K562 (cell line): Measurements from ENCODE around the gene CDKN2C. TPM values are rescaled to one million over a fixed set of nuclear protein-coding genes. Genes with fewer than 3 reads are reported as not detected.

Source experiments
- E2F3 ChIP-seq: fragments of 250-450 bp; sonication (Bioruptor Pico); IDR thresholded peaks from 2 replicates; pipeline ENCODE4 v1.4.0; 2020; ENCODE audit warnings: mild to moderate bottlenecking
- E4F1 ChIP-seq: fragments of 250-450 bp; sonication (Bioruptor Pico); IDR thresholded peaks from 2 replicates; pipeline ENCODE4 v1.5.0; 2021; ENCODE audit warnings: mild to moderate bottlenecking, borderline replicate concordance
- GATAD2A ChIP-seq: fragments of 450-650 bp; IDR thresholded peaks from 2 replicates; pipeline ENCODE4 v1.6.1; 2017
- HMG20B ChIP-seq: fragments of 250-450 bp; sonication (Bioruptor Pico); IDR thresholded peaks from 2 replicates; pipeline ENCODE4 v1.5.0; 2021; ENCODE audit warnings: mild to moderate bottlenecking
- JUND ChIP-seq, 2 experiments: IDR thresholded peaks; 2 replicates in 1 of 2; 3 replicates in 1 of 2; pipeline ENCODE4 v1.6.1; 2011; ENCODE audit warnings: borderline replicate concordance in 2 of 2, low read depth in 2 of 2, low read length in 2 of 2, improper control_type of control experiment in 1 of 2, missing biosample characterization in 1 of 2, missing genetic modification characterization in 1 of 2, missing genetic modification reagents in 1 of 2
- SPI1 ChIP-seq: IDR thresholded peaks from 2 replicates; pipeline ENCODE4 v1.6.1; 2011; ENCODE audit warnings: low read depth, low read length, control low read depth, borderline replicate concordance
- XRCC3 ChIP-seq: fragments of 450-650 bp; IDR thresholded peaks from 2 replicates; pipeline ENCODE4 v1.6.1; 2017; ENCODE audit warnings: mild to moderate bottlenecking, moderate library complexity
- ZBTB5 ChIP-seq: fragments of 450-650 bp; IDR thresholded peaks from 2 replicates; pipeline ENCODE4 v1.6.1; 2017; ENCODE audit warnings: antibody characterized with exemption
- polyA plus RNA-seq, 8 experiments: library from polyadenylated mRNA; depleted of rRNA in 4 of 8; stranded (reverse) in 5 of 8; unstranded in 3 of 8; fragments of >200 nt; fragmentation: Nextera tagmentation in 2 of 8; fragmentation: Illumina TruSeq in 1 of 8; extraction: Ambion mirVana in 2 of 8; extraction: Trizol in 1 of 8; gene quantifications; 2 replicates each; pipeline versions ENCODE4 v1.2.1 to v1.2.3, GENCODE V29; 2011 to 2014; ENCODE audit warnings: inconsistent platforms in 1 of 8, missing spikeins in 1 of 8
- total RNA-seq, 7 experiments: library from RNA; depleted of rRNA in 6 of 7; stranded (reverse); fragments of >200 nt in 6 of 7; fragmentation: Illumina TruSeq in 2 of 7; extraction: Trizol in 2 of 7; gene quantifications; 2 replicates each; pipeline versions ENCODE4 v1.2.1 to v1.2.3, GENCODE V29; 2011 to 2021; ENCODE audit warnings: low replicate concordance in 1 of 7
- TF ChIP-seq, protein P1 (sequence below), 2 experiments: fragments of 450-650 bp in 1 of 2; IDR thresholded peaks; 2 replicates each; pipeline ENCODE4 v1.6.1; 2011 to 2017; ENCODE audit warnings: low read depth in 2 of 2, antibody characterized with exemption in 1 of 2, borderline replicate concordance in 1 of 2, low read length in 1 of 2, mild to moderate bottlenecking in 1 of 2, mixed read lengths in 1 of 2; ENCODE audit not compliant: control insufficient read depth in 1 of 2

CDKN2C gene
- total and polyA plus RNA-seq, 9 of the 15 experiments (the other 6 are each of a cell fraction or from before 2014, with no cell fraction given), result 11.9 to 74.3 (median 45.9) TPM

GRCh38 chr1:50930965-50931737 lies 38.9 kb upstream of the CDKN2C start (continued):
- TF ChIP-seq JUND (IDR thresholded peaks at IDR 0.05; ENCODE audit: borderline replicate concordance, low read depth, low read length) (peak; percentile 65; the same call in 1 of the 2 replicates), JUND (tag; IDR thresholded peaks at IDR 0.05; ENCODE audit: borderline replicate concordance, low read depth, low read length) (peak; percentile 37; the same call in 1 of the 3 replicates), ZBTB5 (no peak), XRCC3 (no peak), E4F1 (CRISPR knock-in tag) (no peak), GATAD2A (no peak), SPI1 (peak; percentile 52; the same call in 1 of the 2 replicates), HMG20B (CRISPR knock-in tag) (no peak), E2F3 (no peak)
- TF ChIP-seq, protein P1, sequence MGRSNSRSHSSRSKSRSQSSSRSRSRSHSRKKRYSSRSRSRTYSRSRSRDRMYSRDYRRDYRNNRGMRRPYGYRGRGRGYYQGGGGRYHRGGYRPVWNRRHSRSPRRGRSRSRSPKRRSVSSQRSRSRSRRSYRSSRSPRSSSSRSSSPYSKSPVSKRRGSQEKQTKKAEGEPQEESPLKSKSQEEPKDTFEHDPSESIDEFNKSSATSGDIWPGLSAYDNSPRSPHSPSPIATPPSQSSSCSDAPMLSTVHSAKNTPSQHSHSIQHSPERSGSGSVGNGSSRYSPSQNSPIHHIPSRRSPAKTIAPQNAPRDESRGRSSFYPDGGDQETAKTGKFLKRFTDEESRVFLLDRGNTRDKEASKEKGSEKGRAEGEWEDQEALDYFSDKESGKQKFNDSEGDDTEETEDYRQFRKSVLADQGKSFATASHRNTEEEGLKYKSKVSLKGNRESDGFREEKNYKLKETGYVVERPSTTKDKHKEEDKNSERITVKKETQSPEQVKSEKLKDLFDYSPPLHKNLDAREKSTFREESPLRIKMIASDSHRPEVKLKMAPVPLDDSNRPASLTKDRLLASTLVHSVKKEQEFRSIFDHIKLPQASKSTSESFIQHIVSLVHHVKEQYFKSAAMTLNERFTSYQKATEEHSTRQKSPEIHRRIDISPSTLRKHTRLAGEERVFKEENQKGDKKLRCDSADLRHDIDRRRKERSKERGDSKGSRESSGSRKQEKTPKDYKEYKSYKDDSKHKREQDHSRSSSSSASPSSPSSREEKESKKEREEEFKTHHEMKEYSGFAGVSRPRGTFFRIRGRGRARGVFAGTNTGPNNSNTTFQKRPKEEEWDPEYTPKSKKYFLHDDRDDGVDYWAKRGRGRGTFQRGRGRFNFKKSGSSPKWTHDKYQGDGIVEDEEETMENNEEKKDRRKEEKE (IDR thresholded peaks at IDR 0.05; ENCODE audit: borderline replicate concordance in 1 of 2, control insufficient read depth in 1 of 2, low read depth in 2 of 2, low read length in 1 of 2), result no peak
- TF ChIP-seq, all 486 proteins: peak for 42
